SK-N-SH treated with all-trans-retinoic acid at 6 μM for 48 hours (cell line): ENCODE data around the gene OCLN.
"Not testable (repeated sequence)": the region's sequence is repeated elsewhere in the genome, so short reads cannot be mapped to it uniquely, and the experiment has no call there.

Source experiments
- ARNTL ChIP-seq: fragments of 450-650 bp; formaldehyde crosslinking; IDR thresholded peaks from 2 replicates; pipeline ENCODE4 v1.5.0; 2020; ENCODE audit warnings: low read depth, mild to moderate bottlenecking, moderate library complexity, borderline replicate concordance
- ISL1 ChIP-seq: fragments of 250-450 bp; sonication (Bioruptor Pico); IDR thresholded peaks from 2 replicates; pipeline ENCODE4 v2.1.2; 2022; ENCODE audit warnings: mild to moderate bottlenecking, moderate library complexity
- OSR1 ChIP-seq: fragments of 250-450 bp; sonication (Bioruptor Pico); IDR thresholded peaks from 2 replicates; pipeline ENCODE4 v1.8.0; 2022; ENCODE audit warnings: moderate library complexity, mild to moderate bottlenecking, inconsistent platforms
- PATZ1 ChIP-seq: fragments of 250-450 bp; sonication (Bioruptor Pico); IDR thresholded peaks from 2 replicates; pipeline ENCODE4 v1.8.0; 2020; ENCODE audit warnings: mild to moderate bottlenecking, moderate library complexity, borderline replicate concordance
- POU6F1 ChIP-seq: fragments of 250-450 bp; sonication (Bioruptor Pico); IDR thresholded peaks from 2 replicates; pipeline ENCODE4 v1.8.0; 2021; ENCODE audit warnings: low read depth, mild to moderate bottlenecking, moderate library complexity, borderline replicate concordance
- PPARA ChIP-seq: fragments of 250-450 bp; sonication (Bioruptor Pico); IDR thresholded peaks from 2 replicates; pipeline ENCODE4 v1.5.0; 2020; ENCODE audit warnings: mild to moderate bottlenecking, borderline replicate concordance
- RARB ChIP-seq: fragments of 250-450 bp; sonication (Bioruptor Pico); IDR thresholded peaks from 2 replicates; pipeline ENCODE4 v1.8.0; 2021; ENCODE audit warnings: mild to moderate bottlenecking, moderate library complexity
- TCF4 ChIP-seq: fragments of 250-450 bp; sonication (Bioruptor Pico); IDR thresholded peaks from 2 replicates; pipeline ENCODE4 v1.8.0; 2021; ENCODE audit warnings: mild to moderate bottlenecking, moderate library complexity, borderline replicate concordance
- TSHZ2 ChIP-seq: fragments of 250-450 bp; sonication (Bioruptor Pico); IDR thresholded peaks from 2 replicates; pipeline ENCODE4 v1.5.0; 2020; ENCODE audit warnings: mild to moderate bottlenecking, moderate library complexity
- ZC3H10 ChIP-seq: fragments of 250-450 bp; sonication (Bioruptor Pico); IDR thresholded peaks from 2 replicates; pipeline ENCODE4 v1.5.1; 2021; ENCODE audit warnings: mild to moderate bottlenecking, moderate library complexity
- ZFP3 ChIP-seq: fragments of 250-450 bp; sonication (Bioruptor Pico); IDR thresholded peaks from 2 replicates; pipeline ENCODE4 v1.5.0; 2020; ENCODE audit warnings: mild to moderate bottlenecking, moderate library complexity
- ZNF70 ChIP-seq: fragments of 450-650 bp; formaldehyde crosslinking; IDR thresholded peaks from 2 replicates; pipeline ENCODE4 v1.5.0; 2020; ENCODE audit warnings: mild to moderate bottlenecking, moderate library complexity
- ZNF8 ChIP-seq: fragments of 450-650 bp; formaldehyde crosslinking; IDR thresholded peaks from 2 replicates; pipeline ENCODE4 v1.5.0; 2020; ENCODE audit warnings: mild to moderate bottlenecking, moderate library complexity

GRCh38 chr5:69559908-69560330 lies 67.3 kb downstream of the OCLN start, which contains the start of gene GTF2H2C:
- TF ChIP-seq PATZ1 (CRISPR knock-in tag); PPARA (CRISPR knock-in tag); ZNF8 (CRISPR knock-in tag); TCF4; ZNF70 (CRISPR knock-in tag); POU6F1 (CRISPR knock-in tag); ISL1 (CRISPR knock-in tag); OSR1 (CRISPR knock-in tag); ARNTL (CRISPR knock-in tag); RARB (CRISPR knock-in tag); ZFP3 (CRISPR knock-in tag); TSHZ2; ZC3H10: not testable (repeated sequence)
